ENCODE measurements around the gene CADPS2. TPM values are rescaled to one million over a fixed set of nuclear protein-coding genes. Genes with fewer than 3 reads are reported as not detected.

The CADPS2 gene
- total RNA-seq, 1 donor from 2014 or later: 6.4 TPM

DNA sequence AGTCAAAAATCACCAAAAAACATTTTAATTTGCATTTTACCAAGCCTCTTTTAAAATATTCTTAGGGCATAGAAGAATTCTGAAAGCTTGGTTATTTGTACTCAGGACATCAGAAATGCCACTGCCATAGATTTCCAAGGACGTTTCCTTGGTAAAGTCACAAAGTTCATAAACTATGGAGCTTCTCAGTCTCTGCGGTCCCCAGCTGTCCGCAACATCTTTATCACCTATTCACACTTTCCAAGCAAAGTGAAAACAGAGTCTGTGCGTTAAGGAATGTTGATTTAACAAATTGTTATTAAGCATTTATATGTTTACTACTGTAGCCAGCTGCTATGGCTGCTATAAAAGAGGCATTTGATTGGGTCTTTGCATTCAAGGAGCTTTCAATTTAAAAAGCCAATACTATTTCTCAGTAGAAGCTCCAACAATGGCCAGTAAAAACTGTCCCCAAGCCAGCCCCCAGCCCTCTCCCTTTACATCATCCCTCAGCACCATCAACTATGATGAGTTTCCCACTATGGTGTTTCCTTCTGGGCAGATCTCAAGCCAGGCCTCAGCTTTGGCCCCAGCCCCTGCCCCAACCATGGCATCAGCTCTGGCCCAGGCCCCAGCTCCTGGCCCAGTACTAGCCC, 36.8 kb downstream of the CADPS2 start:
- Histone ChIP-seq H3K9me3 (ENCODE audit: insufficient read depth, low read depth, low read length) (no peaks in the 10 kb centered on the region), H3K27ac (ENCODE audit: low read depth, low read length) (no peak overlapping the region), H3K79me2 (ENCODE audit: insufficient read depth, low read length) (no peaks in the 10 kb centered on the region), H3K9ac (ENCODE audit: low read length) (no peak overlapping the region), H3K27me3 (ENCODE audit: insufficient read depth, low read length) (peaks cover 2% of the 10 kb centered on the region), H3K36me3 (ENCODE audit: insufficient read depth, low read length) (no peaks in the 10 kb centered on the region), H2AFZ (ENCODE audit: low read depth, low read length) (no peak overlapping the region), H3K4me2 (ENCODE audit: low read length) (no peak overlapping the region), H4K20me1 (ENCODE audit: insufficient read depth, low read length) (no peaks in the 10 kb centered on the region), H3K4me3 (ENCODE audit: insufficient read depth, low read depth, low read length) (no peak overlapping the region), H3K4me1 (ENCODE audit: insufficient read depth, low read length) (no peaks in the 10 kb centered on the region)
- no peaks in the 10 kb centered on the region for H3K27me3 Mint-ChIP-seq (ENCODE audit: low read depth, unreplicated experiment)
- no peak overlapping the region for H3K4me3 Mint-ChIP-seq (ENCODE audit: unreplicated experiment)
- peaks cover 7% of the 10 kb centered on the region for H3K9me3 Mint-ChIP-seq (ENCODE audit: unreplicated experiment)
- no peaks in the 10 kb centered on the region for H3K36me3 Mint-ChIP-seq (ENCODE audit: low read depth, unreplicated experiment)
- no peaks in the 10 kb centered on the region for H3K4me1 Mint-ChIP-seq (ENCODE audit: low read depth, unreplicated experiment)
- no peak for FAIRE-seq
- DNase-seq (ENCODE audit: low read depth): no peak
- H3K27ac Mint-ChIP-seq (ENCODE audit: unreplicated experiment): no peak overlapping the region
- TF ChIP-seq EZH2 (IDR thresholded peaks at IDR 0.05; ENCODE audit: insufficient read depth, low read length): no peak
- TF ChIP-seq, protein P1, sequence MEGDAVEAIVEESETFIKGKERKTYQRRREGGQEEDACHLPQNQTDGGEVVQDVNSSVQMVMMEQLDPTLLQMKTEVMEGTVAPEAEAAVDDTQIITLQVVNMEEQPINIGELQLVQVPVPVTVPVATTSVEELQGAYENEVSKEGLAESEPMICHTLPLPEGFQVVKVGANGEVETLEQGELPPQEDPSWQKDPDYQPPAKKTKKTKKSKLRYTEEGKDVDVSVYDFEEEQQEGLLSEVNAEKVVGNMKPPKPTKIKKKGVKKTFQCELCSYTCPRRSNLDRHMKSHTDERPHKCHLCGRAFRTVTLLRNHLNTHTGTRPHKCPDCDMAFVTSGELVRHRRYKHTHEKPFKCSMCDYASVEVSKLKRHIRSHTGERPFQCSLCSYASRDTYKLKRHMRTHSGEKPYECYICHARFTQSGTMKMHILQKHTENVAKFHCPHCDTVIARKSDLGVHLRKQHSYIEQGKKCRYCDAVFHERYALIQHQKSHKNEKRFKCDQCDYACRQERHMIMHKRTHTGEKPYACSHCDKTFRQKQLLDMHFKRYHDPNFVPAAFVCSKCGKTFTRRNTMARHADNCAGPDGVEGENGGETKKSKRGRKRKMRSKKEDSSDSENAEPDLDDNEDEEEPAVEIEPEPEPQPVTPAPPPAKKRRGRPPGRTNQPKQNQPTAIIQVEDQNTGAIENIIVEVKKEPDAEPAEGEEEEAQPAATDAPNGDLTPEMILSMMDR (IDR thresholded peaks at IDR 0.05; ENCODE audit: insufficient read depth, low read depth, low read length): no peak

DNA sequence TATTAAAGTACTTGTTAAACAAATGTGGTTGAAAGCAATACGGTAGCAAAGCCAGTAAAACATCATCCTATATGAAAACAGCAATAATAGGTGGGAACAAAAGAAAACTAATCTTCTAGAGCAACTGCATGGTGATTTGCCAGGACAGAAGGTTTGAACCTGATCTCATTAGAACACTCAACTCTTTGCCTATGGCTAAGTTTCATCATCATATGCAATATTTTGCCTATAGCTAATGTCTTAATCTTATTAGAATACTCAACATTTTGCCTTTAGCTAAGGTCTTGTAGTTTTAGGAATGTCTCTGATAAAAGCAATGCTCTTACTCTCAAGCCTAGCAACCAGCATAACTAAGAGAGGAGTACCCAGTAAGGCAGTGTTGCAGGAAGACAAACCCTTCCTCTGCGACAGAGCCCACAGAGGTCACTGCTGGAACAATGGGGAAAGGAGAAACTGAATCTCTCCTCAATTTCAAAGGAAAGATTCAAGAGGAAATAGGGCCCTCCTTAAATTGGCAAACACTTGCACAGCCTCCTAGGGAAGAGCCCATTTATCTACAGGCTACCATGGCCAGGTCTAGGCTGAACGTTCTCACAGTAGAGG, 38.3 kb downstream of the CADPS2 start:
- FAIRE-seq (no peak), DNase-seq (ENCODE audit: low read depth) (no peak)
- H3K36me3 Mint-ChIP-seq (ENCODE audit: low read depth, unreplicated experiment): no peaks in the 10 kb centered on the region
- Histone ChIP-seq H3K9me3 (ENCODE audit: insufficient read depth, low read depth, low read length) (no peaks in the 10 kb centered on the region), H3K36me3 (ENCODE audit: insufficient read depth, low read length) (no peaks in the 10 kb centered on the region), H3K27me3 (ENCODE audit: insufficient read depth, low read length) (peaks cover 2% of the 10 kb centered on the region), H3K4me1 (ENCODE audit: insufficient read depth, low read length) (no peaks in the 10 kb centered on the region), H3K4me2 (ENCODE audit: low read length) (no peak overlapping the region), H3K4me3 (ENCODE audit: insufficient read depth, low read depth, low read length) (no peak overlapping the region), H4K20me1 (ENCODE audit: insufficient read depth, low read length) (no peaks in the 10 kb centered on the region), H3K9ac (ENCODE audit: low read length) (no peak overlapping the region), H3K79me2 (ENCODE audit: insufficient read depth, low read length) (no peaks in the 10 kb centered on the region), H3K27ac (ENCODE audit: low read depth, low read length) (no peak overlapping the region), H2AFZ (ENCODE audit: low read depth, low read length) (no peak overlapping the region)
- no peak overlapping the region for H3K27ac Mint-ChIP-seq (ENCODE audit: unreplicated experiment)
- peaks cover 5% of the 10 kb centered on the region for H3K9me3 Mint-ChIP-seq (ENCODE audit: unreplicated experiment)
- no peaks in the 10 kb centered on the region for H3K27me3 Mint-ChIP-seq (ENCODE audit: low read depth, unreplicated experiment)
- no peak overlapping the region for H3K4me3 Mint-ChIP-seq (ENCODE audit: unreplicated experiment)
- peaks cover 3% of the 10 kb centered on the region for H3K4me1 Mint-ChIP-seq (ENCODE audit: low read depth, unreplicated experiment)
- no peak for TF ChIP-seq EZH2 (IDR thresholded peaks at IDR 0.05; ENCODE audit: insufficient read depth, low read length)

DNA sequence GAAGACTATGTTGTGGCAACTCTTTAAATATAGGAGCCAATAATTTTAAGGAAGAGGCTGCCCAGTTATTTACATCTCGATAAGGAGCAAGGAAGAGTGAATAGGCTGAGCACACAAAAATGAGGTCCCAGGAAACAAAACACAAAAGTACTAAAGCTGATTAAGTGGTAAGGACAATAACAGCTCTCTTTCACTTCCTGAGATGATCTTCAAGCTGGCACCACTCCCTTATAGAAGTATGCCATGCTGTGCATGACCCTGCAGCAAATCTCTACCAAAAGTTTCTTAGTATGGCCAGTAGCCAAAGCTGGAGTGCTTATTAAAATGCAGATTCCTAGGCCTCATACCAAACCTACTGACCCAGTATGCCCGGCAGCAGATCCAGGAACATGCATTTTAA, 39.7 kb downstream of the CADPS2 start:
- no peak for FAIRE-seq
- H3K4me1 Mint-ChIP-seq (ENCODE audit: low read depth, unreplicated experiment): peaks cover 3% of the 10 kb centered on the region

More for the DNA sequence above, 39.7 kb downstream of the CADPS2 start:
- H3K4me2 ChIP-seq (ENCODE audit: low read length): no peak overlapping the region
- H3K27ac ChIP-seq (ENCODE audit: low read depth, low read length): no peak overlapping the region
- Mint-ChIP-seq H3K27ac (ENCODE audit: unreplicated experiment) (no peak overlapping the region), H3K4me3 (ENCODE audit: unreplicated experiment) (no peak overlapping the region), H3K36me3 (ENCODE audit: low read depth, unreplicated experiment) (no peaks in the 10 kb centered on the region), H3K27me3 (ENCODE audit: low read depth, unreplicated experiment) (no peaks in the 10 kb centered on the region), H3K9me3 (ENCODE audit: unreplicated experiment) (no peaks in the 10 kb centered on the region)
- H3K4me3 ChIP-seq (ENCODE audit: insufficient read depth, low read depth, low read length): no peak overlapping the region
- no peaks in the 10 kb centered on the region for H3K27me3 ChIP-seq (ENCODE audit: insufficient read depth, low read length)
- no peak overlapping the region for H3K9ac ChIP-seq (ENCODE audit: low read length)
- H3K79me2 ChIP-seq (ENCODE audit: insufficient read depth, low read length): no peaks in the 10 kb centered on the region
- H4K20me1 ChIP-seq (ENCODE audit: insufficient read depth, low read length): no peaks in the 10 kb centered on the region
- TF ChIP-seq EZH2 (IDR thresholded peaks at IDR 0.05; ENCODE audit: insufficient read depth, low read length): no peak
- TF ChIP-seq, protein P1 (IDR thresholded peaks at IDR 0.05; ENCODE audit: insufficient read depth, low read depth, low read length): no peak
- H2AFZ ChIP-seq (ENCODE audit: low read depth, low read length): no peak overlapping the region
- no peak for DNase-seq (ENCODE audit: low read depth)
- no peaks in the 10 kb centered on the region for H3K36me3 ChIP-seq (ENCODE audit: insufficient read depth, low read length)
- no peaks in the 10 kb centered on the region for H3K4me1 ChIP-seq (ENCODE audit: insufficient read depth, low read length)
- no peaks in the 10 kb centered on the region for H3K9me3 ChIP-seq (ENCODE audit: insufficient read depth, low read depth, low read length)
